AG09319 (cell line): Measurements from ENCODE around the gene PAX2.

Experiments used
- DNase-seq: peaks from one replicate; pipeline ENCODE4 v3.0.0-alpha.2; 2010; ENCODE audit warnings: low read depth; ENCODE audit errors: extremely low read depth
- CTCF ChIP-seq: IDR thresholded peaks from 2 replicates; pipeline ENCODE4 v1.5.1; 2011; ENCODE audit warnings: low read depth, mild to moderate bottlenecking, inconsistent platforms, low read length, moderate library complexity

Gene PAX2

GRCh38 chr10:100864978-100865377 is 119.6 kb downstream of the PAX2 start:
- TF ChIP-seq CTCF = no peak
- DNase-seq = no peak

- TF ChIP-seq CTCF = no peak
- DNase-seq = no peak
These were observed 120.6 kb downstream of the PAX2 start for GRCh38 chr10:100866010-100866409.

GRCh38 chr10:100866575-100867098 is 121.3 kb downstream of the PAX2 start:
- TF ChIP-seq CTCF = no peak
- no peak for DNase-seq

GRCh38 chr10:100867261-100867963 is 122.0 kb downstream of the PAX2 start:
- DNase-seq = no peak
- TF ChIP-seq CTCF = no peak

- TF ChIP-seq CTCF = no peak
- DNase-seq = no peak
These were observed 123.0 kb downstream of the PAX2 start for GRCh38 chr10:100868382-100868781.

GRCh38 chr10:100869399-100869798 is 124.0 kb downstream of the PAX2 start:
- no peak for DNase-seq

More at GRCh38 chr10:100869399-100869798, 124.0 kb downstream of the PAX2 start:
- TF ChIP-seq CTCF = no peak
